H1 (cell line): ENCODE measurements around the gene RELT.

ENCODE experiments used
- CBX8 ChIP-seq: fragments of 300-800, 300-1000 bp; sonication (generic); IDR thresholded peaks from 2 replicates; pipeline ENCODE4 v1.7.1; 2016; ENCODE audit warnings: low read depth, low read length, borderline replicate concordance
- EP300 ChIP-seq, 2 experiments: IDR thresholded peaks; 1 replicate in 1 of 2; 2 replicates in 1 of 2; pipeline ENCODE4 v1.6.1; 2011 to 2012; ENCODE audit warnings: low read depth in 2 of 2, low read length in 2 of 2, mild to moderate bottlenecking in 2 of 2, borderline replicate concordance in 1 of 2, inconsistent platforms in 1 of 2, moderate library complexity in 1 of 2
- EZH2 ChIP-seq: fragments of 200-600 bp; sonication (generic); IDR thresholded peaks from 2 replicates; pipeline ENCODE4 v1.7.1; 2012; ENCODE audit warnings: low read depth, mild to moderate bottlenecking, moderate library complexity, low read length, inconsistent platforms; ENCODE audit not compliant: severe bottlenecking
- KDM5A ChIP-seq: fragments of 200-600 bp; IDR thresholded peaks from 2 replicates; pipeline ENCODE4 v1.7.1; 2012; ENCODE audit warnings: mild to moderate bottlenecking, low read length, inconsistent platforms, mixed read lengths
- POLR2AphosphoS5 ChIP-seq: IDR thresholded peaks from 2 replicates; pipeline ENCODE4 v1.6.1; 2011; ENCODE audit warnings: low read depth, low read length
- RXRA ChIP-seq: IDR thresholded peaks from 2 replicates; pipeline ENCODE4 v1.6.1; 2011; ENCODE audit warnings: low read depth, mild to moderate bottlenecking, low read length, moderate library complexity; ENCODE audit not compliant: insufficient read depth
- SAP30 ChIP-seq: fragments of 300-600 bp; sonication (generic); IDR thresholded peaks from 2 replicates; pipeline ENCODE4 v1.7.1; 2012; ENCODE audit warnings: low read length, moderate library complexity, mild to moderate bottlenecking, inconsistent platforms; ENCODE audit not compliant: insufficient read depth, insufficient replicate concordance
- SIN3A ChIP-seq, 2 experiments: IDR thresholded peaks in 1 of 2; conservative IDR thresholded peaks in 1 of 2; 2 replicates each; pipeline ENCODE4 v1.6.1; 2011 to 2012; ENCODE audit warnings: low read length in 2 of 2, improper control_type of control experiment in 1 of 2, low read depth in 1 of 2, mild to moderate bottlenecking in 1 of 2
- SP1 ChIP-seq: IDR thresholded peaks from 2 replicates; pipeline ENCODE4 v1.6.1; 2011; ENCODE audit warnings: low read depth, low read length
- TAF1 ChIP-seq: IDR thresholded peaks from 2 replicates; pipeline ENCODE4 v1.6.1; 2011; ENCODE audit warnings: mild to moderate bottlenecking, low read depth, low read length
- TF ChIP-seq, protein P1 (sequence below), 3 experiments: IDR thresholded peaks; 1 replicate in 2 of 3; 2 replicates in 1 of 3; pipeline versions ENCODE4 v1.5.1 to v1.6.1; 2011; ENCODE audit warnings: low read length in 3 of 3, mild to moderate bottlenecking in 3 of 3, inconsistent platforms in 2 of 3, low read depth in 1 of 3, moderate library complexity in 1 of 3; ENCODE audit not compliant: insufficient read depth in 1 of 3; ENCODE audit errors: control extremely low read depth in 1 of 3

DNA sequence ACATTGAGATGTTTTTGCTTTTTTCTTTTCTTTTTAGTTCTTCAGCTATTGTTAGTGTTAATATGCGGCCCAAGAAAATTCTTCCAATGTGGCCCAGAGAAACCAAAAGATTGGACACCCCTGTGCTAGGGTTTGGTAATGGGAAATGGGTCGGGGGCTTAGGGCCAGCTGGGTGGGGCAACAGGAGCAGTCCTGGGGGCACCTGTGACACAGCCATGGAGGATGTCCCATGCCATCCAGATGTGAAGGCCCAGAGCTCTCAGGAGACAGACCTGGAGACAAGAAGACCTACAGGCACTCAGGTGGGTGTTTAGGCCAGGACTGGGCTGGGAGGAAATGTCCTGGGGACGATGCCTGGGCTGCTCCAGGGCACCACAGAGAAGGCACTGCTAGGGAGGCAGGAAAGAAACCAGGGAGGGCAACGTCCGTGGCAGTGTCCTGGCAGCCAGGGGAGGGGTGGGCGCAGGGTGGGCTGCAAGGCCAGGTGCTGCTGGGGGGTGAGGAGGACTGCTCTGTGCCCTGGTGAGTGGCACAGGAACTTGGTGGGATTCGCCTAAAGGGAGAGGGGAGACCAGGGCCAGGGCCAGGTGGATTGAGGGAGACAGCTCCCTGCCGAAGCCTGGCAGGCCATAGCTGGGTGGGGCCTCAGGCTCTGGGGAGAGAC is 21.4 kb downstream of the RELT start:
- TF ChIP-seq, protein P1, sequence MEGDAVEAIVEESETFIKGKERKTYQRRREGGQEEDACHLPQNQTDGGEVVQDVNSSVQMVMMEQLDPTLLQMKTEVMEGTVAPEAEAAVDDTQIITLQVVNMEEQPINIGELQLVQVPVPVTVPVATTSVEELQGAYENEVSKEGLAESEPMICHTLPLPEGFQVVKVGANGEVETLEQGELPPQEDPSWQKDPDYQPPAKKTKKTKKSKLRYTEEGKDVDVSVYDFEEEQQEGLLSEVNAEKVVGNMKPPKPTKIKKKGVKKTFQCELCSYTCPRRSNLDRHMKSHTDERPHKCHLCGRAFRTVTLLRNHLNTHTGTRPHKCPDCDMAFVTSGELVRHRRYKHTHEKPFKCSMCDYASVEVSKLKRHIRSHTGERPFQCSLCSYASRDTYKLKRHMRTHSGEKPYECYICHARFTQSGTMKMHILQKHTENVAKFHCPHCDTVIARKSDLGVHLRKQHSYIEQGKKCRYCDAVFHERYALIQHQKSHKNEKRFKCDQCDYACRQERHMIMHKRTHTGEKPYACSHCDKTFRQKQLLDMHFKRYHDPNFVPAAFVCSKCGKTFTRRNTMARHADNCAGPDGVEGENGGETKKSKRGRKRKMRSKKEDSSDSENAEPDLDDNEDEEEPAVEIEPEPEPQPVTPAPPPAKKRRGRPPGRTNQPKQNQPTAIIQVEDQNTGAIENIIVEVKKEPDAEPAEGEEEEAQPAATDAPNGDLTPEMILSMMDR (IDR thresholded peaks at IDR 0.05; ENCODE audit: control extremely low read depth in 1 of 3, insufficient read depth in 1 of 3, low read depth in 1 of 3, low read length in 3 of 3) = no peak
- TF ChIP-seq RXRA (no peak), KDM5A (no peak), EP300 (IDR thresholded peaks at IDR 0.05; ENCODE audit: borderline replicate concordance in 1 of 2, low read depth in 2 of 2, low read length in 2 of 2) (no peak), SAP30 (no peak), SP1 (no peak), TAF1 (no peak), POLR2AphosphoS5 (no peak), EZH2 (no peak), SIN3A (conservative IDR thresholded peaks at IDR 0.05 in 1 of 2, IDR thresholded peaks at IDR 0.05 in 1 of 2; ENCODE audit: low read depth in 1 of 2, low read length in 2 of 2) (no peak), CBX8 (no peak)
